HUES64 (cell line): ENCODE data around the gene DDX39B.

Experiments used
- H3K27ac ChIP-seq: 2 replicates; pipeline ENCODE4 v1.7.0; 2013; ENCODE audit warnings: low read depth, low read length, inconsistent platforms
- H3K27me3 ChIP-seq: 2 replicates; pipeline ENCODE4 v1.6.1; 2013; ENCODE audit warnings: mild to moderate bottlenecking, low read length; ENCODE audit not compliant: insufficient read depth
- H3K36me3 ChIP-seq: 2 replicates; pipeline ENCODE4 v1.6.1; 2013; ENCODE audit warnings: mild to moderate bottlenecking, low read length; ENCODE audit not compliant: insufficient read depth
- H3K4me1 ChIP-seq: 2 replicates; pipeline ENCODE4 v1.6.1; 2013; ENCODE audit warnings: mild to moderate bottlenecking, low read length, moderate library complexity; ENCODE audit not compliant: insufficient read depth
- H3K4me3 ChIP-seq: 2 replicates; pipeline ENCODE4 v1.5.1; 2013; ENCODE audit warnings: mild to moderate bottlenecking, low read length, moderate library complexity
- H3K9ac ChIP-seq: 2 replicates; pipeline ENCODE4 v1.6.1; 2013; ENCODE audit warnings: mild to moderate bottlenecking, low read depth, low read length
- H3K9me3 ChIP-seq: 2 replicates; pipeline ENCODE4 v1.6.1; 2013; ENCODE audit warnings: low read depth, low read length; ENCODE audit not compliant: insufficient read depth
- WGBS: fragments of 150-250, 120-280 bp; methylation state at CpG from one replicate; pipeline ENCODE4 v1.1.7; 2013; ENCODE audit warnings: missing lambda C conversion rate; 5-methylcytosine and 5-hydroxymethylcytosine counted together

Gene DDX39B

GRCh38 chr6:31545291-31545690 lies 3.5 kb upstream of the DDX39B start:
- Histone ChIP-seq H3K4me1 (peaks cover 12% of the 10 kb centered on the region), H3K27ac (no peak overlapping the region), H3K27me3 (no peaks in the 10 kb centered on the region), H3K9me3 (no peaks in the 10 kb centered on the region), H3K9ac (no peak overlapping the region), H3K4me3 (no peak overlapping the region), H3K36me3 (peaks cover 23% of the 10 kb centered on the region)
- WGBS: 88% methylated on average over 7 of the region's 7 CpGs

GRCh38 chr6:31544676-31545075 lies 2.9 kb upstream of the DDX39B start:
- peaks cover 18% of the 10 kb centered on the region for H3K4me1 ChIP-seq
- H3K36me3 ChIP-seq: peaks cover 29% of the 10 kb centered on the region
- no peaks in the 10 kb centered on the region for H3K27me3 ChIP-seq
- H3K4me3 ChIP-seq: no peak overlapping the region
- no peaks in the 10 kb centered on the region for H3K9me3 ChIP-seq
- WGBS: 86% methylated on average over 2 of the region's 2 CpGs
- no peak overlapping the region for H3K27ac ChIP-seq
- H3K9ac ChIP-seq: no peak overlapping the region

- Histone ChIP-seq H3K27me3 (no peaks in the 10 kb centered on the region), H3K9me3 (no peaks in the 10 kb centered on the region), H3K9ac (no peak overlapping the region), H3K4me3 (no peak overlapping the region), H3K4me1 (peaks cover 26% of the 10 kb centered on the region), H3K27ac (no peak overlapping the region), H3K36me3 (peaks cover 29% of the 10 kb centered on the region)
- 97% methylated on average over 6 of the region's 6 CpGs for WGBS
Observed at GRCh38 chr6:31543639-31544038, 1.8 kb upstream of the DDX39B start.

GRCh38 chr6:31541059-31541657 lies 645 bp downstream of the DDX39B start:
- WGBS: 2% methylated on average over 18 of the region's 21 CpGs

GRCh38 chr6:31540640-31541039 lies 1.2 kb downstream of the DDX39B start:
- Histone ChIP-seq H3K27ac (peak overlapping the region; percentile 97), H3K9ac (peak overlapping the region; percentile 100), H3K27me3 (no peaks in the 10 kb centered on the region), H3K36me3 (peaks cover 54% of the 10 kb centered on the region), H3K4me3 (peak overlapping the region; percentile 89), H3K4me1 (peaks cover 23% of the 10 kb centered on the region), H3K9me3 (no peaks in the 10 kb centered on the region)
- 25% methylated on average over 2 of the region's 4 CpGs for WGBS

More at GRCh38 chr6:31541059-31541657, 645 bp downstream of the DDX39B start:
- Histone ChIP-seq H3K27me3 (no peaks in the 10 kb centered on the region), H3K36me3 (peaks cover 49% of the 10 kb centered on the region), H3K4me1 (peaks cover 23% of the 10 kb centered on the region), H3K27ac (peak overlapping the region; percentile 97), H3K9ac (peak overlapping the region; percentile 100), H3K9me3 (no peaks in the 10 kb centered on the region), H3K4me3 (peak overlapping the region; percentile 89)

- Histone ChIP-seq H3K27me3 (no peaks in the 10 kb centered on the region), H3K27ac (no peak overlapping the region), H3K4me3 (peak overlapping the region; percentile 89), H3K36me3 (peaks cover 71% of the 10 kb centered on the region), H3K9ac (no peak overlapping the region), H3K4me1 (peaks cover 23% of the 10 kb centered on the region), H3K9me3 (no peaks in the 10 kb centered on the region)
- 98% methylated on average over 6 of the region's 6 CpGs for WGBS
Observed at GRCh38 chr6:31538805-31539400, 2.9 kb downstream of the DDX39B start.

GRCh38 chr6:31535538-31536324 lies 6.1 kb downstream of the DDX39B start:
- Histone ChIP-seq H3K27ac (no peak overlapping the region), H3K4me3 (no peak overlapping the region), H3K4me1 (peaks cover 17% of the 10 kb centered on the region), H3K36me3 (peaks cover 99% of the 10 kb centered on the region), H3K9me3 (no peaks in the 10 kb centered on the region), H3K9ac (no peak overlapping the region), H3K27me3 (no peaks in the 10 kb centered on the region)
- WGBS: no CpG with 5 or more reads among the region's 2 CpGs

GRCh38 chr6:31534521-31535040 lies 7.2 kb downstream of the DDX39B start:
- peaks cover 7% of the 10 kb centered on the region; the same call in 1 of the 2 replicates for H3K4me1 ChIP-seq
- H3K27me3 ChIP-seq: no peaks in the 10 kb centered on the region
- H3K36me3 ChIP-seq: peaks cover 99% of the 10 kb centered on the region
- H3K4me3 ChIP-seq: no peak overlapping the region
- H3K27ac ChIP-seq: no peak overlapping the region
- 92% methylated on average over 24 of the region's 24 CpGs for WGBS
- no peak overlapping the region for H3K9ac ChIP-seq
- H3K9me3 ChIP-seq: no peaks in the 10 kb centered on the region

- no peak overlapping the region for H3K4me3 ChIP-seq
- H3K27ac ChIP-seq: no peak overlapping the region
- H3K9ac ChIP-seq: no peak overlapping the region
- H3K36me3 ChIP-seq: peaks cover 96% of the 10 kb centered on the region
- WGBS: 96% methylated on average over 6 of the region's 6 CpGs
- H3K27me3 ChIP-seq: no peaks in the 10 kb centered on the region
- H3K9me3 ChIP-seq: no peaks in the 10 kb centered on the region
- H3K4me1 ChIP-seq: 0 out of 2 replicates have a peak, but pooled peaks cover 1% of the 10 kb centered on the region
Observed at GRCh38 chr6:31534011-31534410, 7.8 kb downstream of the DDX39B start.

- 86% methylated on average over 1 of the region's 1 CpG for WGBS
- Histone ChIP-seq H3K27me3 (no peaks in the 10 kb centered on the region), H3K4me1 (no peaks in the 10 kb centered on the region), H3K9ac (no peak overlapping the region), H3K9me3 (no peaks in the 10 kb centered on the region), H3K36me3 (peaks cover 90% of the 10 kb centered on the region), H3K27ac (no peak overlapping the region), H3K4me3 (no peak overlapping the region)
Observed at GRCh38 chr6:31533455-31533841, 8.4 kb downstream of the DDX39B start.
